OCI-LY1 (cell line): ENCODE data around the gene PNKP.

Source experiments
- EZH2 ChIP-seq: fragments of 200-600 bp; sonication (generic), shearing (Covaris generic); IDR thresholded peaks from 2 replicates; pipeline ENCODE4 v1.8.0; 2017; ENCODE audit warnings: borderline replicate concordance, mixed run types, mild to moderate bottlenecking, antibody characterized with exemption, low read length, moderate library complexity, mixed read lengths
- TF ChIP-seq, protein P1 (sequence below): fragments of 200-600 bp; sonication (generic), shearing (Covaris generic); IDR thresholded peaks from 2 replicates; pipeline ENCODE4 v1.5.1; 2017; ENCODE audit warnings: mild to moderate bottlenecking, antibody characterized with exemption, low read length, moderate library complexity, mixed read lengths

DNA sequence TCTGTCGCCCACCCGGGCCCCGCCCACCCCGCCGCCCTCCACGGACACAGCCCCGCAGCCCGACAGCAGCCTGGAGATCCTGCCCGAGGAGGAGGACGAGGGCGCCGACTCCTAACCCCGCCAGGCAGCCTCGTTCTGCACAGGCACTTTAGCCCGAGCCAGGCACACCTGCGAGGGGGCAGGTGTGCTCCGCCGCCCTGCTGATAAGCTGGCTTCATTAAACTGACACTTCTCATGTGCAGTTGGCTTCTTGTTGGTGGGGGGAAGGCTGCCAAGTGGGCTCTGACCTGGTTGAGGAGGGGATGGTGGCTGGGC, 21.1 kb upstream of the PNKP start:
- TF ChIP-seq, protein P1, sequence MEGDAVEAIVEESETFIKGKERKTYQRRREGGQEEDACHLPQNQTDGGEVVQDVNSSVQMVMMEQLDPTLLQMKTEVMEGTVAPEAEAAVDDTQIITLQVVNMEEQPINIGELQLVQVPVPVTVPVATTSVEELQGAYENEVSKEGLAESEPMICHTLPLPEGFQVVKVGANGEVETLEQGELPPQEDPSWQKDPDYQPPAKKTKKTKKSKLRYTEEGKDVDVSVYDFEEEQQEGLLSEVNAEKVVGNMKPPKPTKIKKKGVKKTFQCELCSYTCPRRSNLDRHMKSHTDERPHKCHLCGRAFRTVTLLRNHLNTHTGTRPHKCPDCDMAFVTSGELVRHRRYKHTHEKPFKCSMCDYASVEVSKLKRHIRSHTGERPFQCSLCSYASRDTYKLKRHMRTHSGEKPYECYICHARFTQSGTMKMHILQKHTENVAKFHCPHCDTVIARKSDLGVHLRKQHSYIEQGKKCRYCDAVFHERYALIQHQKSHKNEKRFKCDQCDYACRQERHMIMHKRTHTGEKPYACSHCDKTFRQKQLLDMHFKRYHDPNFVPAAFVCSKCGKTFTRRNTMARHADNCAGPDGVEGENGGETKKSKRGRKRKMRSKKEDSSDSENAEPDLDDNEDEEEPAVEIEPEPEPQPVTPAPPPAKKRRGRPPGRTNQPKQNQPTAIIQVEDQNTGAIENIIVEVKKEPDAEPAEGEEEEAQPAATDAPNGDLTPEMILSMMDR: no peak
- no peak for TF ChIP-seq EZH2
